GM04503 (cell line): ENCODE data around the gene PIAS4.

Source experiments
- DNase-seq: peaks from one replicate; pipeline ENCODE4 v3.0.0-alpha.2; 2012; ENCODE audit warnings: low read depth

Gene PIAS4

GRCh38 chr19:4042731-4043082 is 35.2 kb downstream of the PIAS4 start:
- DNase-seq, result no peak

GRCh38 chr19:4043401-4043800 is 35.9 kb downstream of the PIAS4 start:
- no peak for DNase-seq

- no peak for DNase-seq
These were observed 36.6 kb downstream of the PIAS4 start for GRCh38 chr19:4043966-4044715.

GRCh38 chr19:4044990-4045465 is 37.5 kb downstream of the PIAS4 start:
- DNase-seq, result no peak

GRCh38 chr19:4045597-4046361 is 38.2 kb downstream of the PIAS4 start:
- no peak for DNase-seq

GRCh38 chr19:4046362-4046691 is 38.8 kb downstream of the PIAS4 start:
- no peak for DNase-seq

- DNase-seq, result no peak
These were observed 39.6 kb downstream of the PIAS4 start for GRCh38 chr19:4046946-4047683.

GRCh38 chr19:4049432-4049831 is 41.9 kb downstream of the PIAS4 start:
- DNase-seq, result no peak

- DNase-seq, result no peak
These were observed 43.9 kb downstream of the PIAS4 start for GRCh38 chr19:4051175-4052101.

GRCh38 chr19:4052114-4052992 is 44.8 kb downstream of the PIAS4 start:
- DNase-seq, result no peak

GRCh38 chr19:4052993-4053422 is 45.5 kb downstream of the PIAS4 start:
- DNase-seq, result no peak

GRCh38 chr19:4053423-4054324 is 46.1 kb downstream of the PIAS4 start:
- no peak for DNase-seq

- DNase-seq, result no peak
These were observed 47.1 kb downstream of the PIAS4 start for GRCh38 chr19:4054441-4055208.

- no peak for DNase-seq
These were observed 47.6 kb downstream of the PIAS4 start for GRCh38 chr19:4055209-4055552.

- peak; percentile 62 for DNase-seq
These were observed 50.6 kb downstream of the PIAS4 start for GRCh38 chr19:4057931-4058692.

GRCh38 chr19:4058693-4059452 is 51.3 kb downstream of the PIAS4 start:
- DNase-seq, result no peak

- no peak for DNase-seq
These were observed 51.9 kb downstream of the PIAS4 start for GRCh38 chr19:4059453-4059871.
